B cell (primary cell): ENCODE measurements around the gene TENT4A. TPM values are rescaled to one million over a fixed set of nuclear protein-coding genes. Genes with fewer than 3 reads are reported as not detected.

Source experiments
- ATAC-seq: fragments of 200-7000 bp; cut with Tn5 transposase; one replicate; pipeline ENCODE4 v1.10.0; 2021; ENCODE audit warnings: low read depth, mild to moderate bottlenecking, moderate number of reproducible peaks, moderate library complexity
- CTCF ChIA-PET: fragments of 350-600 bp; sonication (Branson Sonifier 250); formaldehyde crosslinking; loops from one replicate; lab custom pipeline; 2021; ENCODE audit warnings: antibody characterized with exemption, inconsistent platforms; lab: Charles Lee
- POLR2A ChIA-PET: fragments of 350-600 bp; sonication (Branson Sonifier 250); formaldehyde crosslinking; loops from one replicate; lab custom pipeline; 2021; ENCODE audit warnings: antibody characterized with exemption; lab: Charles Lee
- DNase-seq: peaks from one replicate; pipeline ENCODE4 v3.0.0; 2013
- H2AFZ ChIP-seq: 2 replicates; pipeline ENCODE4 v1.6.1; 2012; ENCODE audit warnings: mild to moderate bottlenecking, low read depth, low read length; ENCODE audit not compliant: insufficient read depth, poor library complexity, severe bottlenecking
- H3K27ac ChIP-seq, 2 donors: 1 replicate in 1 of 2; 2 replicates in 1 of 2; pipeline ENCODE4 v1.5.1; 2012 to 2013; ENCODE audit warnings: low read length in 2 of 2, mild to moderate bottlenecking in 2 of 2, moderate library complexity in 1 of 2
- H3K27me3 ChIP-seq, 4 experiments: fragments of 200-600 bp in 1 of 4; sonication (generic) in 1 of 4; replicated peaks in 1 of 4; 1 replicate in 2 of 4; 2 replicates in 2 of 4; pipeline versions ENCODE4 v1.6.1 to v1.7.0; 2013 to 2016; ENCODE audit warnings: low read length in 3 of 4, mild to moderate bottlenecking in 2 of 4, mixed read lengths in 1 of 4, moderate library complexity in 1 of 4; ENCODE audit not compliant: insufficient read depth in 4 of 4, control insufficient read depth in 3 of 4; ENCODE audit errors: control extremely low read depth in 1 of 4
- H3K36me3 ChIP-seq, 2 experiments: replicated peaks in 1 of 2; 1 replicate in 1 of 2; 2 replicates in 1 of 2; pipeline versions ENCODE4 v1.6.1 to v1.7.1; 2013; ENCODE audit warnings: low read length in 1 of 2; ENCODE audit not compliant: insufficient read depth in 2 of 2, control insufficient read depth in 1 of 2; ENCODE audit errors: control extremely low read depth in 1 of 2, extremely low read depth in 1 of 2
- H3K4me1 ChIP-seq, 2 donors: fragments of 200-600 bp in 1 of 2; sonication (generic) in 1 of 2; 1 replicate in 1 of 2; 2 replicates in 1 of 2; pipeline versions ENCODE4 v1.5.1 to v1.6.1; 2013 to 2017; ENCODE audit warnings: low read length in 2 of 2; ENCODE audit not compliant: control insufficient read depth in 2 of 2, insufficient read depth in 2 of 2
- H3K4me2 ChIP-seq: replicated peaks from 2 replicates; pipeline ENCODE3; 2012; ENCODE audit warnings: mild to moderate bottlenecking, low read depth, low read length; ENCODE audit not compliant: poor library complexity, severe bottlenecking
- H3K4me3 ChIP-seq, 5 experiments: fragments of 200-600 bp in 1 of 5; sonication (generic) in 1 of 5; 1 replicate in 3 of 5; 2 replicates in 2 of 5; pipeline versions ENCODE4 v1.5.1 to v1.7.0; 2011 to 2016; ENCODE audit warnings: low read length in 4 of 5, mild to moderate bottlenecking in 4 of 5, low read depth in 2 of 5, control low read depth in 1 of 5, moderate library complexity in 1 of 5; ENCODE audit not compliant: insufficient read depth in 1 of 5; ENCODE audit errors: control extremely low read depth in 1 of 5, extremely low read depth in 1 of 5
- H3K79me2 ChIP-seq: fragments of 200-600 bp; sonication (generic); one replicate; pipeline ENCODE4 v1.6.0; 2016; ENCODE audit warnings: low read length; ENCODE audit not compliant: control insufficient read depth, insufficient read depth
- H3K9ac ChIP-seq: fragments of 200-600 bp; sonication (generic); 2 replicates; pipeline ENCODE4 v1.6.1; 2017; ENCODE audit warnings: mild to moderate bottlenecking, low read length, moderate library complexity
- H3K9me3 ChIP-seq, 3 donors: one replicate each; pipeline versions ENCODE4 v1.6.1 to v1.7.1; 2013; ENCODE audit warnings: low read length in 2 of 3; ENCODE audit not compliant: control insufficient read depth in 2 of 3, insufficient read depth in 1 of 3; ENCODE audit errors: control extremely low read depth in 1 of 3
- H4K20me1 ChIP-seq: 2 replicates; pipeline ENCODE4 v1.6.0; 2012; ENCODE audit warnings: mild to moderate bottlenecking, low read length; ENCODE audit not compliant: insufficient read depth, control insufficient read depth, poor library complexity, severe bottlenecking
- H3K27ac Mint-ChIP-seq: one replicate; pipeline ENCODE4 v1.8.0; 2021; ENCODE audit warnings: mixed read lengths
- H3K27me3 Mint-ChIP-seq: one replicate; pipeline ENCODE4 v1.8.0; 2021; ENCODE audit warnings: mixed read lengths
- H3K4me1 Mint-ChIP-seq: one replicate; pipeline ENCODE4 v1.8.0; 2021; ENCODE audit warnings: mixed read lengths
- H3K4me3 Mint-ChIP-seq: one replicate; pipeline ENCODE4 v1.8.0; 2021; ENCODE audit warnings: mixed read lengths
- H3K9me3 Mint-ChIP-seq: one replicate; pipeline ENCODE4 v1.8.0; 2022; ENCODE audit warnings: mixed read lengths; ENCODE audit not compliant: insufficient read depth
- CTCF ChIP-seq: fragments of 200-600 bp; IDR thresholded peaks from one replicate; pipeline ENCODE4 v1.8.0; 2022; ENCODE audit warnings: antibody characterized with exemption, mild to moderate bottlenecking
- EZH2 ChIP-seq: IDR thresholded peaks from 2 replicates; pipeline ENCODE4 v1.6.1; 2012; ENCODE audit warnings: borderline replicate concordance, low read depth, mild to moderate bottlenecking, moderate library complexity, low read length; ENCODE audit not compliant: insufficient read depth, poor library complexity, severe bottlenecking
- WGBS: methylation state at CpG from one replicate; pipeline ENCODE4 v1.1.5; 2013; ENCODE audit warnings: missing lambda C conversion rate; ENCODE audit not compliant: insufficient coverage; 5-methylcytosine and 5-hydroxymethylcytosine counted together
- intact Hi-C: fragments of 100-400 bp; cut with micrococcal nuclease; formaldehyde crosslinking; loops from one replicate; pipeline ENCODE4 v1.10.0; 2022
- polyA plus RNA-seq: library from polyadenylated mRNA; depleted of rRNA; stranded (reverse); fragments of >200 nt; gene quantifications from 2 replicates; pipeline ENCODE4 v1.2.3, GENCODE V29; 2012
- total RNA-seq, 2 donors: library from RNA; stranded (reverse); fragments of 120-200 nt in 1 of 2; gene quantifications; 1 replicate in 1 of 2; 2 replicates in 1 of 2; pipeline versions ENCODE4 v1.2.3 to v1.2.4, GENCODE V29; 2013 to 2022

TENT4A gene
- total and polyA plus RNA-seq, 2 donors (not counting 1 experiment from before 2014, with no cell fraction given) = 18.5 to 63.6 TPM

- H3K4me3 ChIP-seq = no peak overlapping the region
- no peak overlapping the region for H3K9ac ChIP-seq
- ATAC-seq = no peak
- DNase-seq = no peak
- H4K20me1 ChIP-seq = no peaks in the 10 kb centered on the region
- ChIA-PET CTCF (interaction anchor here (1.2 kb wide), 1 partner anchor 13 kb away, joined by 4 read pairs; no protein-coding TSS in a partner anchor), POLR2A (no interaction called here)
- no peaks in the 10 kb centered on the region for H3K79me2 ChIP-seq
- intact Hi-C loops = no loop called here
- no peak overlapping the region for H3K27ac ChIP-seq
- no peaks in the 10 kb centered on the region for H3K36me3 ChIP-seq
- H3K9me3 ChIP-seq = no peaks in the 10 kb centered on the region
- H3K4me2 ChIP-seq = no peak overlapping the region
- H3K27ac Mint-ChIP-seq = no peak overlapping the region
- H3K27me3 ChIP-seq = peaks cover 0 to 10% (median 0%) of the 10 kb centered on the region in 4 experiments
- H2AFZ ChIP-seq = no peak overlapping the region
- no peaks in the 10 kb centered on the region for H3K9me3 Mint-ChIP-seq
- no peaks in the 10 kb centered on the region for H3K4me1 Mint-ChIP-seq
- TF ChIP-seq CTCF (no peak), EZH2 (no peak)
- H3K4me1 ChIP-seq = no peaks in the 10 kb centered on the region
- no peak overlapping the region for H3K4me3 Mint-ChIP-seq
- H3K27me3 Mint-ChIP-seq = peaks cover 15% of the 10 kb centered on the region
- WGBS = 88% methylated on average over 4 of the region's 4 CpGs
These were observed 74.7 kb downstream of the TENT4A start for GRCh38 chr5:6787941-6788340.

- Histone ChIP-seq H3K36me3 (no peaks in the 10 kb centered on the region), H2AFZ (no peak overlapping the region), H3K9me3 (no peaks in the 10 kb centered on the region), H3K4me1 (no peaks in the 10 kb centered on the region), H3K27me3 (peaks cover 0 to 10% (median 0%) of the 10 kb centered on the region in 4 experiments), H3K9ac (no peak overlapping the region), H3K27ac (no peak overlapping the region), H3K79me2 (no peaks in the 10 kb centered on the region), H3K4me3 (no peak overlapping the region), H4K20me1 (no peaks in the 10 kb centered on the region), H3K4me2 (no peak overlapping the region)
- no peaks in the 10 kb centered on the region for H3K9me3 Mint-ChIP-seq
- H3K4me3 Mint-ChIP-seq = no peak overlapping the region
- DNase-seq (no peak), ATAC-seq (no peak)
- H3K4me1 Mint-ChIP-seq = no peaks in the 10 kb centered on the region
- peaks cover 20% of the 10 kb centered on the region for H3K27me3 Mint-ChIP-seq
- 79% methylated on average over 5 of the region's 7 CpGs for WGBS
- ChIA-PET CTCF (no interaction called here), POLR2A (no interaction called here)
- TF ChIP-seq EZH2 = no peak
- no peak for TF ChIP-seq CTCF
- no peak overlapping the region for H3K27ac Mint-ChIP-seq
- intact Hi-C loops = no loop called here
These were observed 75.2 kb downstream of the TENT4A start for GRCh38 chr5:6788439-6788838.
